ENCODE data around the gene KDM4C. TPM values are rescaled to one million over a fixed set of nuclear protein-coding genes. Genes with fewer than 3 reads are reported as not detected.

The KDM4C gene
- total and polyA plus RNA-seq, 2 of the 13 experiments (the other 11 are each of a cell fraction or from before 2014, with no cell fraction given), result 19.4 to 23.6 TPM

DNA sequence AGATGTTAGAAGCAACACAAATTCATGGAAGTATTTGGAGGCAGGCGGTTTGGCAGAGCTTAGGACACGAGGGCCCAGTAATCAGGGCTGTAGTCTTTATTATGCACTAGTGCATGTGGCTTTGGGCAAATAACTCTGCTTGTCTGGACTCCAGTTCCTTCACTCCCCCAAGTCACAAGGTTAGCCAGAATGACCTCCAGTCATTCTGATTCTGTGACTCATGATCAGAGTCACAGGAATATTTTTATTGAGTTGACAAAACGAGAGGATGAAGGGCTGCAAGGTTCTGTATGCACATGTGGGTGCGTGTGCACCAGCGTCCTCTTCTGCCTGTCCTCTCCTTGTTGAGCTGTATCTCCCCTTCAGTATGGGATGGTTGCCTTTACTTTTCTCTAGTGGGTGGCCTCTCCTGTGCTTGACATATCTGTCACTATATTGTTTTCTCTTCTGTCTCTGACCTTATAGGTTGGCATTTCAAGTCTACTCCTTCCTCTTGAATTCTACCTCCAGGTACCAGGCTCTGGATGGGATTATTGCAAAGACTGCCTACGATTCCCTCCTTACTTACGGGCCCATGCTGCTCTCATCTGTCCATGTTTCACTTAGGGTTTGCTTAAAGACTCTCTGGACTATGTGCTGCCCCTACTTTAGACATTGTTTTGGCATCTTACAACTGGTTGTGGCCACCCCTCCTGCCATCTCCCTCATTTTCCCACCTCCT lies 94.6 kb downstream of the KDM4C start:
- H3K4me1 ChIP-seq (ENCODE audit: insufficient read depth, low read length), result peaks cover 16% of the 10 kb centered on the region; the same call in 1 of the 2 replicates
- intact Hi-C loops (cut with micrococcal nuclease; ENCODE audit: unreplicated experiment), result no loop called here

More for the DNA sequence above, 94.6 kb downstream of the KDM4C start:
- TF ChIP-seq, protein P1, sequence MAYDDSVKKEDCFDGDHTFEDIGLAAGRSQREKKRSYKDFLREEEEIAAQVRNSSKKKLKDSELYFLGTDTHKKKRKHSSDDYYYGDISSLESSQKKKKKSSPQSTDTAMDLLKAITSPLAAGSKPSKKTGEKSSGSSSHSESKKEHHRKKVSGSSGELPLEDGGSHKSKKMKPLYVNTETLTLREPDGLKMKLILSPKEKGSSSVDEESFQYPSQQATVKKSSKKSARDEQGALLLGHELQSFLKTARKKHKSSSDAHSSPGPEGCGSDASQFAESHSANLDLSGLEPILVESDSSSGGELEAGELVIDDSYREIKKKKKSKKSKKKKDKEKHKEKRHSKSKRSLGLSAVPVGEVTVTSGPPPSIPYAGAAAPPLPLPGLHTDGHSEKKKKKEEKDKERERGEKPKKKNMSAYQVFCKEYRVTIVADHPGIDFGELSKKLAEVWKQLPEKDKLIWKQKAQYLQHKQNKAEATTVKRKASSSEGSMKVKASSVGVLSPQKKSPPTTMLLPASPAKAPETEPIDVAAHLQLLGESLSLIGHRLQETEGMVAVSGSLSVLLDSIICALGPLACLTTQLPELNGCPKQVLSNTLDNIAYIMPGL (CRISPR knock-in tag; IDR thresholded peaks at IDR 0.05; ENCODE audit: borderline replicate concordance in 1 of 2, low read depth in 1 of 2), result no peak
- TF ChIP-seq, protein P2, sequence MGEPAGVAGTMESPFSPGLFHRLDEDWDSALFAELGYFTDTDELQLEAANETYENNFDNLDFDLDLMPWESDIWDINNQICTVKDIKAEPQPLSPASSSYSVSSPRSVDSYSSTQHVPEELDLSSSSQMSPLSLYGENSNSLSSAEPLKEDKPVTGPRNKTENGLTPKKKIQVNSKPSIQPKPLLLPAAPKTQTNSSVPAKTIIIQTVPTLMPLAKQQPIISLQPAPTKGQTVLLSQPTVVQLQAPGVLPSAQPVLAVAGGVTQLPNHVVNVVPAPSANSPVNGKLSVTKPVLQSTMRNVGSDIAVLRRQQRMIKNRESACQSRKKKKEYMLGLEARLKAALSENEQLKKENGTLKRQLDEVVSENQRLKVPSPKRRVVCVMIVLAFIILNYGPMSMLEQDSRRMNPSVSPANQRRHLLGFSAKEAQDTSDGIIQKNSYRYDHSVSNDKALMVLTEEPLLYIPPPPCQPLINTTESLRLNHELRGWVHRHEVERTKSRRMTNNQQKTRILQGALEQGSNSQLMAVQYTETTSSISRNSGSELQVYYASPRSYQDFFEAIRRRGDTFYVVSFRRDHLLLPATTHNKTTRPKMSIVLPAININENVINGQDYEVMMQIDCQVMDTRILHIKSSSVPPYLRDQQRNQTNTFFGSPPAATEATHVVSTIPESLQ (CRISPR knock-in tag; conservative IDR thresholded peaks at IDR 0.05), result no peak
- DNase-seq (ENCODE audit: low spot score) (peak; percentile 30), FAIRE-seq (no peak), ATAC-seq (no peak; the same call in 2 of the 3 replicates)
- in situ Hi-C loops (cut with HindIII; ENCODE audit: extremely low pct_ligation_motif_present, low pct_unique_long_range_greater_than_20kb), result no loop called here
- H3K27me3 ChIP-seq (ENCODE audit: control insufficient read depth in 1 of 2, insufficient read depth in 2 of 2, low read length in 2 of 2), result no peaks in the 10 kb centered on the region
- H3K79me2 ChIP-seq (ENCODE audit: insufficient read depth, low read length), result no peaks in the 10 kb centered on the region
- no peak overlapping the region for H3K27ac ChIP-seq (ENCODE audit: extremely low read length, insufficient read depth, low read length)
- H3K4me3 ChIP-seq (replicated peaks in 1 of 3; ENCODE audit: insufficient read depth in 1 of 3, low read depth in 2 of 3, low read length in 3 of 3), result no peak overlapping the region
- no TSS peak for BruUV-seq (replicated peaks)
- H3K36me3 ChIP-seq (replicated peaks in 1 of 2; ENCODE audit: control insufficient read depth in 1 of 2, insufficient read depth in 2 of 2, low read length in 2 of 2), result peaks cover 2 to 18% of the 10 kb centered on the region in 2 experiments
- H3K4me2 ChIP-seq (ENCODE audit: low read depth, low read length), result no peak overlapping the region
- no peak overlapping the region for H3K9ac ChIP-seq (ENCODE audit: insufficient read depth, low read depth, low read length)
- 94% methylated on average over 6 of the region's 7 CpGs for WGBS (ENCODE audit: low lambda C conversion rate)
- CTCF ChIA-PET (ENCODE audit: low intra/inter-chr PET ratio, low total read pairs), result no interaction called here
- no peak overlapping the region for H2AFZ ChIP-seq (ENCODE audit: low read length)
- H3K9me3 ChIP-seq (ENCODE audit: low read length), result no peaks in the 10 kb centered on the region
- POLR2A ChIA-PET, result no interaction called here
- no peaks in the 10 kb centered on the region for H4K20me1 ChIP-seq (ENCODE audit: insufficient read depth, low read length)
